GM18498 (cell line): ENCODE data around the gene APBA2.

Source experiments
- ATAC-seq: cut with Tn5 transposase; IDR thresholded peaks from one replicate; pipeline ENCODE4 v1.9.1; 2021; ENCODE audit warnings: mild to moderate bottlenecking, moderate library complexity; ENCODE audit not compliant: unreplicated experiment

Gene APBA2

GRCh38 chr15:28980709-28981350 is 95.1 kb downstream of the APBA2 start:
- no peak for ATAC-seq

GRCh38 chr15:28981351-28981720 is 95.6 kb downstream of the APBA2 start:
- ATAC-seq = no peak

GRCh38 chr15:28981921-28982320 is 96.1 kb downstream of the APBA2 start:
- no peak for ATAC-seq

DNA sequence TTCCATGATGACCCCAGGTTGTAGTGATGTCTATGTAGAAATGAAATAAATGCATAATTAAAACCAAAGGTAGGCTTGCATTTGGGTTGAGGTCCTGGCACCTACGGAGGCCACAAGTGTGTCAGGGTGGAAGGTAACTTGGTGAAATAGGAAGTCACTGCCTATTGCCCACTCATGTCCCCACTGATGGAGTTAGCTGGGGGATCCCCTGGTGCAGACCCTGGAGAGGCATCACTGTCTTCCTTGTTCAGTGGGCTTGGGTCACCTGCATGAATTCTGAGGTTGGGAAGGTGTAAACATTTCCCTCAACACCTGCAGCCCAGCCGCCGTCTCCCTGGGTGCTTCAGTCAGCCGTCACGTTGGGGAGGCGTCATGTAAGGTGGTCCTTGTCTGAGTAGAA is 97.1 kb downstream of the APBA2 start:
- ATAC-seq = no peak

DNA sequence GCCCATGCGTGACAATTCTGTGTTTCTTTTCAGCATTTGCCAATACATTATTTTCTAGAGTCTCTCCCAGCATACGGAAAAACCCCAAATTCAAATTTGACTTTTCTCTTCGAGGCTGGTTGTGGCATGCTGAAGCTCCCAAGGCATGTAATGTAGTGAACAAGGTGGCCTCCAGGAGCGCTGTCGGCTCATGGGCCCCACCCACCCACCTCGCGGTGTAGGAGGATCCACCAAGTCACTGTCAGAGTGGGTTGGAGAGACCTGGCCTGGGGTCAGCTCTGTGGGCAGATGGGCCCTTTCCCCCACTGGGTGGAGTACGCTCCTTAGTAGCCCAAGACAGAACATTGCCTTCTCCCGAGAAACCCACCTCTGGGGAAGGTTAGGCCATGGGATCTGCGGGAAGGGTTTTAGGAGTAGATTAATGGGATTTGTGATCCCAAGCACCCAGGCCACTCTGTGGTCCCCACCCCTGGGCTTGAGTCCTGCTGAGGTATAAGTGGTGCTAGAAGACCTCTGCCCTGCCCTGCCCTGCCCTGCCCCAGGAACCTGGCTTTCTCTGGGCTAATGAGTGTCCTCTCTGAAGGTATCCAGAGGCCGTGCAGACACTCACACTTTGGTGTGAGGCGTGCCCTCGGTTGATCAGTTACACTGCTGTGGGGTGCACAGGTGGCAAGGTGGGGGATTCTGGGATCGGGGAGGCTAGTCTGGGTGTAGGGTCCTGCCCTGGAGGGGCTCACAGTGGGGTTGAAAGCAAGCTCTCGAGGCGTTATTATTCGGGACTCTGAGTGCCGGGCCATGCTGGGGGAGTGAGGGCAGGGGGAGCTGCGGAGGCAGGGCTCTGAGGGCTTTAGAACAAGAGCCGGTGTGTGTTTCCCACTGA is 97.9 kb downstream of the APBA2 start:
- ATAC-seq = no peak

DNA sequence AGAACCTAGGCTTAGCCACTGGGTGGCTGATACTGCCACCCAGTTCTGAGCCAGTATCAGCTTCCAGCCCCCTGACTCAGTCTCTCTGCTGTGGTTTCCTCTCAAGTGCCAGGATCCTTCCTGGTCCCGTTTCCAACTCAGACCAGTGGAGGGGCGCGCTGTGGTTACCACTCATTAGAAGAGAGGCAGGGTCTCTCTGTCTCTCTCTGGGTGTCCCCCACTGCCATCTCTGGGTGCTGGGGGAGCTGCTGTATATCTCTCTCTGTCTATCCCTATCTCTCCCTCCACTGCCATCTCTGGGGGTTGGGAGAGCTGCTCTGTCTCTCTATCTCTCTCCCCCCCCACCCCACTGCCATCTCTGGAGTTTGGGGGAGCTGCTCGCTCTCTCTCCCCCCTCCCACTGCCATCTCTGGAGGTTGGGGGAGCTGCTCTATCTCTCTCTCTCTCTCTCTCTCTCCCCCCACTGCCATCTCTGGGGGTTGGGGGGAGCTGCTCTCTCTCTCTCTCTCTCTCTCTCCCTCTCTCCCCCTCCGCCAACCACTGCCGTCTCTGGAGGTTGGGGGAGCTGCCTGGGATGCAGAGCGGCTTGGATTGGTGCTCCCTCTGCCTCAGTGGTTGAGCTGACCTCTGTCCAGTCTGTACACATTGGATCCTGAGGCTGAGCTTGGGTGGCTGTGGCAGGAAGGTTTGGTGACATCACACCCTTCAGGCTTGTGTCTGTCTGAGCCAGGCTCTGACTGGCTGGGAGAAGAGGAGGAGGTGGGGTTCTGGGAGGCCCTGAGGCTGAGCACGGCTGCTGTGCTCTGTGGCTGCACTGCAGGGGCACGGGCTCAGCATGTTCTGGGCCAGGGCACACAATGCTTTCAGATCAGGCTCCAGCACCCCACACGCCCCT is 98.9 kb downstream of the APBA2 start:
- ATAC-seq = no peak

DNA sequence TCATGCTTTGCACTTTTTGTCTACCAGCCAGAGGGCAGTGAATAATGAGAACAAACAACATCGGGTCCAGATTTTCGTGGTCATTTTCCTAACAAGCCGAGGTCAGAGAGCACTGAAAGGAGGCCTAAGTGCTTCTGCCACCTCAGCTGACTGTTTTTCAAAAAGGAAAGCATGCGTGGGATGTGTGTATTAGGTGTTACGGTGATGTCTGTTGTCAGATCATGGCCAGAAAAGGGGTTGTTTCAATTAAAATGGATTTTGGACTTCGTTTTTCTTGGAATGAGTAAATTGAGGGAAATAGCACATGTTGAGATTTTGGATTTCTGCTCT is 99.5 kb downstream of the APBA2 start:
- no peak for ATAC-seq

- ATAC-seq = no peak
Measured at GRCh38 chr15:28985691-28986090, 99.9 kb downstream of the APBA2 start.

GRCh38 chr15:28986108-28986507 is 100.3 kb downstream of the APBA2 start:
- ATAC-seq = no peak

DNA sequence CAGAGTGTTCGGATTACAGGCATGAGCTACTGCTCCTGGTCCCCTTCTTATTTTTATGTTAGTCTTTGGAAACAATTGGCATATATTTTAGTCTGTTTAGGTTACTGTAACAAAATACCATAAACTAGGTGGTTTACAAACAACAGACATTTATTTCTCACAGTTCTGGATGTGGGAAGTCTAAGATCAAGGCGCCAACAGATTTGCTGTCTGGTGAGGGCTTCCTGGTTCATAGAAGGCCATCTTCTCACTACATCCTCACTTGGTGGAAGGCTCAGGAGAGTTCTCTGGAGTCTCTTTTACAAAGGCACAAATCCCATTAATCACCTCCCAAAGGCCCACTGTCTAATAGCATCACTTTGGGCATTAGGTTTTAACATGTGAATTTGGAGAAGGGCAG is 101.0 kb downstream of the APBA2 start:
- no peak for ATAC-seq

DNA sequence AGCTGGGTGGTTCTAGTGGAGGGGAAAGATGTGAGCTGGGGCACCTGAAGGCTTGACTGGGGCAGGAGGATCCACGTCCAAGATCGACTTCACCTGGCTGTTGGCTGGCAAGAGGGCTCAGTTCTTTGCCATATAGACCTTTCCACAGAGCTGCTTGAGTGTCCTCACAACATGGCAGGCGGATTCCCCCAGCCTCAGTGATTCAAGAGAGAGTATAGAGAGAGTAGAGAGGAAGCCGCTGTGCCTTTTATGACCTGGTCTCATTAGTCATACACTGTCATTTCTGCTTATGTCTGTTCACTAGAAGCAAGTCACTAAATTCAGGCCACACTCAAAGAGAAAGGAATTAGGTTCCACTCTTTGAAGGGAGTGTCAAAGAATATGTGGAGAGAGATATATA is 101.6 kb downstream of the APBA2 start:
- no peak for ATAC-seq

GRCh38 chr15:28989239-28989830 is 103.6 kb downstream of the APBA2 start:
- ATAC-seq = no peak

DNA sequence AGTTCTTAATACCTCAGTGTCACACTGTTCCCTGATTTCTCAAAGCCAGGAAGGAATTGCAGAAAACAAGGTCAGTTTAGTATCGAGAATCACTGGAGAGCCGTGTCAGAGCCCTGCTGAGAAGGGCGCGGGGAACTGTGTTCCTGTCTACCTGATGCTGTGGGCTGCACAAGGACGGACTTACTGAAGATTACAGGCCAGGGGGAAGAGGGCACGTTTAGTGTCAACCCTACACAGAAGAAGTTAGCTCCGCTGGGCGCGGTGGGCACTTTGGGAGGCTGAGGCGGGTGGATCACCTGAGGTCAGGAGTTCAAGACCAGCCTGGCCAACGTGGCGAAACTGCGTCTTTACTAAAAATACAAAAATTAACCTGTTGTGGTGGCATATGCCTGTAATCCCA is 104.1 kb downstream of the APBA2 start:
- ATAC-seq = no peak

- no peak for ATAC-seq
Measured at GRCh38 chr15:28990390-28990789, 104.6 kb downstream of the APBA2 start.

GRCh38 chr15:28991236-28992171 is 105.7 kb downstream of the APBA2 start:
- ATAC-seq = no peak

DNA sequence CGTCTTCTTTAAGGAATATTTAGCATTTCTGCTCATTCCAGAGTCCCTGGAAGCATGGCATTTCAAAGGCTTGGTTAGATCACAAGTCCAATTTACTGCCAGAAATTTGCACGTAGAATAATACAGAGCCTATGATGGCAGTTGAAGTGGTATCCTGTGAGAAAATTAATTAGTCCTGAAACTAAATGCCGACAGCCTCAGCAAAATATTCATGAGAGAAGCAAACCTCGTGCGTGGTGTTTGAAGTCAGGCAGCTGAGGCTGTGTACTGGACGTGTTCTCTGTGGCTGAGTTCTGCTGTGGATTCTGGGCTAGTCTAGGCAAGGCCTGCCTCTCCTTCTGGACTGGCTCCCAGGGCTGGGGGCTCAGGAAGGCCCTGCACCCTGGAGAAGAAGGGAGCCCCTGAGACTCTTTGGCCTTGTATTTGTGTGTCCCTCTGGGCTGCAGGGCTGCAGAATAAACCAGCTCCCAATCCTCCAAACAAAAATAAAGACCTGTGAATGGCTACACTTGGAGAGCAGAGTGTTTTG is 106.6 kb downstream of the APBA2 start:
- no peak for ATAC-seq

DNA sequence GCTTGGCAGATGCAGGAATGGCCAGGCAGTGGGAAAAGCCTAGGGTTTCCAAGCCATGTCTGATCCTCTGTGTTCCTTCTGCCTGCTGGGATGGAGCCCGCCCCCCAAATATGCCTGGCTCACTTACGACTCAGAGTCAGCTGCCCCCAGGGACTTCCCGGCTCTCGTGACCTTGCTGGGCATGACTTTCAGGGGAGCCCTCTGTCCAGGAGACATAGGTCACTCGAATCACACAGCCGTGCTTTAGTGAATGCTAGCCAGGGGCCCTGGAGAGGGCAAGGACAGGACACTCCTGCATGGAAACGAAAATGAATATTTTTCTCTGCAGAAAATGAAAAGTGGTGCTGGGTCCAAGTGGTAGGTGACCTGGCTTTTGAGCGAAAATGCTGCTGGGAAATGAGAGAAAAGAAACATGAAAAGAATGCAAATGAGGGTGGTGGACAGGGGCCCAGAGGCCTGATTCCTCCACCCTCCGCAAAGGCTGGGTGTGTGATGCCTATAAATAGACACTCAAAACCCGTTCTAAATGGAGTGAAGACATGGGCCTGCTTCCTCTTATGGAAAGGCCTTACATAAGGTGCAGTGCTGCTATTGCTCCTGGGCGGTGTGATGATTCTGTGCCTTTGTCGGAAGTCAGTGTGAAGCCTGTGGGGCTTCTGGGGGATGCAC is 107.4 kb downstream of the APBA2 start:
- ATAC-seq = no peak

DNA sequence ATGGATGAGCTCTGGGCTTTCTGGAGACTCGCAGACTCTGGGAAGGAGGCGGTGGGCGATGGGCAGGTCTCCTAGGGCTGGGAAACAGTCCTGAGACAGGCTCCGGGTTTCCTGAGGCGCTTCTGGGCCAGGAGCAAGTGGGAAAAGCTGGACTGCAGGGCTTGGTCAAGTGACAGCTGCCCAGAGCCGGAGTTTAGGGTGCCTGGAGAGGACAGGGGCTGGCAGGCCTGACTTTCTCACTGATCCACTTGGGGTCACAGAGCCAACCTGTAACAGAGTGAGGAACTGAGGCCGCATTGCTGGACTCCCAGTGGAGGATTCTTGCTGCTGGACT is 107.9 kb downstream of the APBA2 start:
- ATAC-seq = no peak

- no peak for ATAC-seq
Measured at GRCh38 chr15:28994142-28994830, 108.5 kb downstream of the APBA2 start.
